Glutamatergic neuron (in vitro differentiated cells): Measurements from ENCODE around the gene FAM3A. TPM values are rescaled to one million over a fixed set of nuclear protein-coding genes. Genes with fewer than 3 reads are reported as not detected.
A peak's percentile ranks its signal among the peaks of the same experiment; 100 is the strongest.

Experiments
- DNase-seq: peaks from one replicate; pipeline ENCODE4 v3.0.0; 2022
- H3K27ac Mint-ChIP-seq: one replicate; pipeline ENCODE4 v1.8.0; 2020; ENCODE audit warnings: mild to moderate bottlenecking, mixed read lengths, inconsistent platforms; ENCODE audit not compliant: unreplicated experiment
- H3K27me3 Mint-ChIP-seq: one replicate; pipeline ENCODE4 v1.8.0; 2020; ENCODE audit warnings: mild to moderate bottlenecking, moderate library complexity, mixed read lengths, inconsistent platforms; ENCODE audit not compliant: unreplicated experiment
- H3K36me3 Mint-ChIP-seq: one replicate; pipeline ENCODE4 v1.8.0; 2020; ENCODE audit warnings: mild to moderate bottlenecking, mixed read lengths, inconsistent platforms; ENCODE audit not compliant: unreplicated experiment
- H3K4me1 Mint-ChIP-seq: one replicate; pipeline ENCODE4 v1.8.0; 2020; ENCODE audit warnings: mild to moderate bottlenecking, low read depth, mixed read lengths, inconsistent platforms; ENCODE audit not compliant: unreplicated experiment
- H3K4me3 Mint-ChIP-seq: one replicate; pipeline ENCODE4 v1.8.0; 2020; ENCODE audit warnings: mild to moderate bottlenecking, mixed read lengths, inconsistent platforms; ENCODE audit not compliant: unreplicated experiment
- H3K9me3 Mint-ChIP-seq: one replicate; pipeline ENCODE4 v1.8.0; 2020; ENCODE audit warnings: mild to moderate bottlenecking, moderate library complexity, mixed read lengths, inconsistent platforms; ENCODE audit not compliant: unreplicated experiment
- total RNA-seq: library from RNA; stranded (reverse); fragmentation: NEBNext Ultra II Directional; extraction: Animal tissue kit (Norgen Biotek cat#: 25700); gene quantifications from one replicate; pipeline ENCODE4 v1.2.1, GENCODE V29; 2021; ENCODE audit not compliant: unreplicated experiment
- TF ChIP-seq, protein P1 (sequence below): fragments of 200-600 bp; sonication (generic); IDR thresholded peaks from one replicate; pipeline ENCODE4 v1.5.0; 2021; ENCODE audit not compliant: partially characterized antibody, unreplicated experiment

Gene FAM3A
- total RNA-seq, 1 donor from 2014 or later, result 32.0 TPM

DNA sequence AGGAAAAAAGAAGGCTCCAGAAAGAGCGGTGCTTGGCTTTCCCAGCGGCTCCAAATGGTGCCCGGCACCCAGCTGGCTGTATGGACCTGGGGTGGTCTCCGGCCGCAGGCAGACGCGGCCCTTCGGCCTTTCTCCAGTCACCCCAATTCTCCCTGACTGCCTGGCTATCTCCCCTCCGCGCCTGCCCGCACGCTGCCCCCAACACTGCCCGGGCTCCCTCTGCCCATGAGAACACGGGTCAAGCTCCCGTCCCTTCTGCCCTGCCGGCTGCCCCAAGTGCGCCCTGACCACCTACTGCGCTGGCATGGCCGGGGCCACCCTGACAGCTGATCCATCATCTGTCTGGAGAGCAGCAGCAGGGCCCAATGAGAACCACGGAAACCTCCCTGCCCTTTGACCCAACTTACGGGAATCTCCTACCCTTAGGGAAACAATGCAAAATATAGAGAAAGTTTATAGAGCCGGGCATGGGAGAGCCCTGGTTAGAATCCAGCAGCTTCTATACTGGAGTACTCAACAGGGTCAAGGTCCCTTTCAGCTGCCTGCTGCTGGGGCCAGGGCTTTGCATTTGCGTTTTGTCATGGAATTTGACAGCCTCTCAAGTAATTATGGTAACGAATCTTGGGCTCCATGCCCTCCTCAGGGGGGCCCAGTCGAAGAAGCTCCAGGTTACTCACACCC is 1.2 kb upstream of the FAM3A start:
- TF ChIP-seq, protein P1, sequence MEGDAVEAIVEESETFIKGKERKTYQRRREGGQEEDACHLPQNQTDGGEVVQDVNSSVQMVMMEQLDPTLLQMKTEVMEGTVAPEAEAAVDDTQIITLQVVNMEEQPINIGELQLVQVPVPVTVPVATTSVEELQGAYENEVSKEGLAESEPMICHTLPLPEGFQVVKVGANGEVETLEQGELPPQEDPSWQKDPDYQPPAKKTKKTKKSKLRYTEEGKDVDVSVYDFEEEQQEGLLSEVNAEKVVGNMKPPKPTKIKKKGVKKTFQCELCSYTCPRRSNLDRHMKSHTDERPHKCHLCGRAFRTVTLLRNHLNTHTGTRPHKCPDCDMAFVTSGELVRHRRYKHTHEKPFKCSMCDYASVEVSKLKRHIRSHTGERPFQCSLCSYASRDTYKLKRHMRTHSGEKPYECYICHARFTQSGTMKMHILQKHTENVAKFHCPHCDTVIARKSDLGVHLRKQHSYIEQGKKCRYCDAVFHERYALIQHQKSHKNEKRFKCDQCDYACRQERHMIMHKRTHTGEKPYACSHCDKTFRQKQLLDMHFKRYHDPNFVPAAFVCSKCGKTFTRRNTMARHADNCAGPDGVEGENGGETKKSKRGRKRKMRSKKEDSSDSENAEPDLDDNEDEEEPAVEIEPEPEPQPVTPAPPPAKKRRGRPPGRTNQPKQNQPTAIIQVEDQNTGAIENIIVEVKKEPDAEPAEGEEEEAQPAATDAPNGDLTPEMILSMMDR, result no peak
- Mint-ChIP-seq H3K4me3 (no peak overlapping the region), H3K27ac (peak overlapping the region; percentile 8), H3K36me3 (no peaks in the 10 kb centered on the region), H3K27me3 (no peaks in the 10 kb centered on the region), H3K4me1 (peaks cover 6% of the 10 kb centered on the region), H3K9me3 (peaks cover 2% of the 10 kb centered on the region)
- no peak for DNase-seq

DNA sequence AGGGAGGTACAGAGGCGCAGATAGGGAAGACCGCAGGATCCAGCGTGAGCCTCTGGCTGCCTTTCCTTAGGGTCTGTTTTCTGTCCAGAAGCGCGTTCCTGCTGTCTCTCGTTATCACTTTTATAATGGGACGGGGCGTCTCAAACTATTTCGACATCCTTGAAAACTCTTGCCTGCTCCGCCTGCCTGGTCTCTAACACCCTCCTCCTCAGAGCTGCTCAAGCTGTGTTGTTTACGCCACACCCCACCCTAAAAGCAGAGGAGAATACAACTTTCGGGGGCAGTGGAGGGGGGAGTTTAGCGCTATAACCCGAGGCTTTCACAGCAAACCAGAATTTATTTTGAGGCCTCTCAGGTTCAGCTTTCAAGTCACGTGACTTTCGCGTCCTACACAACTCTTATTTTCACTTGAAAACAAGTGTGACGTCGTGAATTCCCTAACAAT is 646 bp upstream of the FAM3A start:
- Mint-ChIP-seq H3K4me3 (peak overlapping the region; percentile 87), H3K36me3 (no peaks in the 10 kb centered on the region), H3K4me1 (peaks cover 6% of the 10 kb centered on the region), H3K27ac (peak overlapping the region; percentile 86), H3K27me3 (no peaks in the 10 kb centered on the region), H3K9me3 (no peaks in the 10 kb centered on the region)
- no peak for DNase-seq
- TF ChIP-seq, protein P1, result no peak

DNA sequence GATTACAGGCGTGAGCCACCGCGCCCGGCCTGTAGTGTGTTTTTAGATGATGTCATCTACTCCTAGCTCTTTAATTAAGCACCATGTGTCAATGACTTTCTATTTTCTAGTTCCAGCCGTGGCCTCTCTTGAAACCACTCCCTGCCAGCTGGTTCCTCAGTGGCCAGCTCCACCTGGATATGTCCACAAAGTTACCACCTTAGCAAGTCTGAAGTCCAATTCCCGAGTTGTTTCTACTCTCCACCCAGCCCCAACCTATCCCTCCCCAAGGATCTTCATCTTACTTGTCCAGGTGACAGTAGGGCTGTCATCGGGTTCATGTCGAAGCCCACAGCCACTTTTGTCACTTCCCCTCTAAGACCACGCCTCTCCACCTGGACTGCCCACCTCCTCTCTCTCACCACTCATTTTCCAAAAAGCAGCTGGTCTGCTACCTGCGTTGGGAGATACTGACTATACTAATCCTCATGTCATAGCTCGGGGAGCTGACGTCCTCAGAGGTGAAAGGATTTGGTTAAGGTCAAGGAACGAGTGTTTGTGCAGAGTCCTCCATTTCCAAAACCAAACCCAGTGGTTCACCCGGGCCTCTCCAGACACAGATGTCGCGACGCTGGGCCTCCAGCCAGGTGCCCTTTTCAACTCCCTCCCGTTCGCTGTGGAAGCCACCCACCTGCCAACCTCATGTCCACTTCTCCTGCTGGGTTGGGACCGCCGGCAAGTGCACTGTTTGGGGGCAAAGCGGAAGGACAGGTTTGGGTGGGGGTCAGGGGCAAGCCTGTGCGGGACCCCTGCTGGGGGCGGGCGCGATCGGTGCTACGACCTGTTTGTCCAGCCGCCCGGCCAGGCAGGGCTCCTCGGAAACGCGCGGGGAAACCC is 704 bp downstream of the FAM3A start:
- peak overlapping the region; percentile 64 for H3K27ac Mint-ChIP-seq

DNA sequence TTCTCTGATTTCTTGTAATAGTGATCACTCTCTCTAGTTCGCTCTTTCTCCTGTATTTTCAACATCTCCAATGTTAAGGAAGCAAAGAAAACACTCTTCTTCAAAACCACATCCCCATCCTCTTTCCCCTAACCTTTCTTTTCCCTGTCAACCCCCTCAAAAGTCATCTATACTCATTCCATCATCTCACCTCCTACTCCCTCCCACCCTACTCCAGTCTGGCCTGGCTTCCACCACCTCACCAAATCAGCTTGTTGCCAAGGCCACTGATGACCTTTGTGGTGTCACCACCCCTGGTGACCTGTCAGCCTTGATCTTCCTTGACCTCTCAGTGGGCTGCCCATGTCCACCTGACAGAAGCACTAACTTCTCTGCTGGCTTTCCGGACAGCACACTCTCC is 2.3 kb downstream of the FAM3A start:
- H3K4me3 Mint-ChIP-seq, result no peak overlapping the region
- no peak overlapping the region for H3K27ac Mint-ChIP-seq
- peaks cover 6% of the 10 kb centered on the region for H3K4me1 Mint-ChIP-seq
- H3K9me3 Mint-ChIP-seq, result no peaks in the 10 kb centered on the region
- peaks cover under 1% of the 10 kb centered on the region for H3K27me3 Mint-ChIP-seq
- H3K36me3 Mint-ChIP-seq, result peaks cover 9% of the 10 kb centered on the region
- DNase-seq, result no peak
- TF ChIP-seq, protein P1, result no peak

More for the DNA sequence above, 704 bp downstream of the FAM3A start:
- H3K4me1 Mint-ChIP-seq, result peaks cover 6% of the 10 kb centered on the region
- H3K27me3 Mint-ChIP-seq, result no peaks in the 10 kb centered on the region
- H3K4me3 Mint-ChIP-seq, result peak overlapping the region; percentile 83
- no peaks in the 10 kb centered on the region for H3K36me3 Mint-ChIP-seq
- DNase-seq, result no peak
- no peaks in the 10 kb centered on the region for H3K9me3 Mint-ChIP-seq
- TF ChIP-seq, protein P1, result no peak
